Gastroesophageal sphincter (tissue), 4 donors: ENCODE data around the gene YPEL1. TPM values are rescaled to one million over a fixed set of nuclear protein-coding genes. Genes with fewer than 3 reads are reported as not detected.
A peak's percentile ranks its signal among the peaks of the same experiment; 100 is the strongest.

Source experiments
- ATAC-seq: fragments of 150-250 bp; one replicate; pipeline ENCODE4 v1.9.1; 2016; ENCODE audit warnings: mild to moderate bottlenecking, moderate library complexity
- H3K27ac ChIP-seq, 4 donors: fragments of 200-600 bp; sonication (generic) in 3 of 4; 1 replicate in 3 of 4; 2 replicates in 1 of 4; pipeline ENCODE4 v1.5.1; 2016 to 2019
- H3K27me3 ChIP-seq: fragments of 200-600 bp; sonication (generic); one replicate; pipeline ENCODE4 v1.5.1; 2019
- H3K36me3 ChIP-seq, 2 donors: fragments of 200-600 bp; sonication (generic); one replicate each; pipeline ENCODE4 v1.5.1; 2019; ENCODE audit warnings: control low read depth in 1 of 2
- H3K4me1 ChIP-seq, 3 donors: fragments of 200-600 bp; sonication (generic); 1 replicate in 2 of 3; 2 replicates in 1 of 3; pipeline ENCODE4 v1.5.1; 2016 to 2019; ENCODE audit warnings: control low read depth in 2 of 3
- H3K4me3 ChIP-seq, 2 donors: fragments of 200-600 bp; sonication (generic); one replicate each; pipeline ENCODE4 v1.5.1; 2019; ENCODE audit warnings: mild to moderate bottlenecking in 1 of 2, moderate library complexity in 1 of 2
- H3K9me3 ChIP-seq, 3 donors: fragments of 200-600 bp; sonication (generic); one replicate each; pipeline ENCODE4 v1.5.1; 2017 to 2019; ENCODE audit warnings: control low read depth in 2 of 3
- CTCF ChIP-seq, 4 experiments: fragments of 200-600 bp in 2 of 4; fragments of 450-650 bp in 2 of 4; sonication (generic) in 1 of 4; IDR thresholded peaks; one replicate each; pipeline ENCODE4 v1.5.1; 2017 to 2019; ENCODE audit warnings: antibody characterized with exemption in 4 of 4, mild to moderate bottlenecking in 2 of 4, moderate library complexity in 2 of 4
- EP300 ChIP-seq: sonication (generic); formaldehyde crosslinking; IDR thresholded peaks from one replicate; pipeline ENCODE4 v1.6.1; 2017; ENCODE audit warnings: antibody characterized with exemption, mild to moderate bottlenecking
- POLR2A ChIP-seq, 2 donors: fragments of 450-650 bp; IDR thresholded peaks; one replicate each; pipeline ENCODE4 v1.6.1; 2017; ENCODE audit warnings: antibody characterized with exemption in 2 of 2, mild to moderate bottlenecking in 2 of 2, moderate library complexity in 1 of 2
- POLR2AphosphoS5 ChIP-seq: sonication (generic); formaldehyde crosslinking; IDR thresholded peaks from one replicate; pipeline ENCODE4 v1.6.1; 2017; ENCODE audit warnings: antibody characterized with exemption
- WGBS, 2 donors: methylation state at CpG; one replicate each; pipeline ENCODE4 v1.1.5; 2018; ENCODE audit warnings: low coverage in 1 of 2; 5-methylcytosine and 5-hydroxymethylcytosine counted together
- total RNA-seq, 4 donors: library from RNA; depleted of rRNA; stranded (reverse); fragments of >200 nt; gene quantifications; one replicate each; pipeline ENCODE4 v1.1.0, GENCODE V29; 2016

YPEL1 gene
- total RNA-seq, 4 donors from 2014 or later: 11.6 to 23.1 (median 15.8) TPM

- no peak for ATAC-seq
- Histone ChIP-seq H3K4me1 (peaks cover 0 to 20% (median 0%) of the 10 kb centered on the region in 3 donors), H3K27ac (no peak overlapping the region), H3K9me3 (no peaks in the 10 kb centered on the region), H3K27me3 (peaks cover 48% of the 10 kb centered on the region), H3K4me3 (no peak overlapping the region), H3K36me3 (no peaks in the 10 kb centered on the region)
- TF ChIP-seq POLR2A (IDR thresholded peaks at IDR 0.05) (no peak), CTCF (IDR thresholded peaks at IDR 0.05) (no peak), POLR2AphosphoS5 (no peak), EP300 (no peak)
- 75 to 87% methylated on average over 2 to 5 of the region's 7 CpGs for WGBS, 2 donors
These were observed 74.7 kb downstream of the YPEL1 start for GRCh38 chr22:21660904-21661303.

GRCh38 chr22:21659864-21660525, 75.6 kb downstream of the YPEL1 start:
- peaks cover 57% of the 10 kb centered on the region for H3K27me3 ChIP-seq
- 66 to 100% methylated on average over 1 to 7 of the region's 7 CpGs for WGBS, 2 donors
- H3K9me3 ChIP-seq: no peaks in the 10 kb centered on the region

GRCh38 chr22:21657360-21658032, 78.1 kb downstream of the YPEL1 start:
- H3K9me3 ChIP-seq: no peaks in the 10 kb centered on the region
- peak; percentile 75 for ATAC-seq
- no peaks in the 10 kb centered on the region for H3K36me3 ChIP-seq
- WGBS, 2 donors: 1% methylated on average over 13 of the region's 79 CpGs; no CpG with 5 or more reads in 1 of the 2 donors
- H3K27me3 ChIP-seq: peaks cover 79% of the 10 kb centered on the region
- H3K4me3 ChIP-seq: peak overlapping the region; percentile 25 to 51
- TF ChIP-seq EP300 (no peak), POLR2AphosphoS5 (no peak), CTCF (IDR thresholded peaks at IDR 0.05) (no peak), POLR2A (IDR thresholded peaks at IDR 0.05) (peak; percentile 13 to 15)
- H3K27ac ChIP-seq: peak overlapping the region in 1 of 4 donors; percentile 17
- peaks cover 0 to 18% (median under 1%) of the 10 kb centered on the region in 3 donors for H3K4me1 ChIP-seq

More at GRCh38 chr22:21659864-21660525, 75.6 kb downstream of the YPEL1 start:
- no peak for ATAC-seq
- Histone ChIP-seq H3K4me1 (peaks cover 0 to 14% (median 0%) of the 10 kb centered on the region in 3 donors), H3K36me3 (no peaks in the 10 kb centered on the region), H3K27ac (no peak overlapping the region), H3K4me3 (no peak overlapping the region)
- TF ChIP-seq POLR2A (IDR thresholded peaks at IDR 0.05): no peak
- no peak for TF ChIP-seq POLR2AphosphoS5
- TF ChIP-seq CTCF (IDR thresholded peaks at IDR 0.05): no peak
- no peak for TF ChIP-seq EP300

DNA sequence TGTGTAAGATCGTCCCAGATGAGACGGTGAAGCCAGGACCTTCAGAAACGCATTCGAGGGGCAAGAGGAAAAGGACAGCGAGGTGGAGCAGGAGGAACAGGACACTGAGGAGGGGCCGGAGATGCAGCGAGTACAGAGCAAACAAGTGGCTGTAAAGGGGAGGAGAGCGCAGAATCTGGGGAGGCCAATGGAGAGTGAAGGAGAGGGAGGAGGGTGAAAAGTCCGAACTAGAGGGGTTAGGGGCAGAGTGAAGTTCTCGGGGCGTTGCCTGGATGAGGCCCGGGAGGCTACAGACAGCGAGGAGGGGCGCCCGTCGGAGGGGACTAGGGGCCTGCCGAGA, 78.6 kb downstream of the YPEL1 start:
- 10 to 24% methylated on average over 7 to 17 of the region's 17 CpGs for WGBS, 2 donors

More for the DNA sequence above, 78.6 kb downstream of the YPEL1 start:
- Histone ChIP-seq H3K9me3 (no peaks in the 10 kb centered on the region), H3K4me3 (peak overlapping the region in 1 of 2 donors; percentile 51), H3K27me3 (peaks cover 80% of the 10 kb centered on the region), H3K36me3 (no peaks in the 10 kb centered on the region), H3K4me1 (peaks cover 0 to 23% (median 3%) of the 10 kb centered on the region in 3 donors), H3K27ac (peak overlapping the region in 1 of 4 donors; percentile 17)
- TF ChIP-seq POLR2A (IDR thresholded peaks at IDR 0.05) (no peak), CTCF (IDR thresholded peaks at IDR 0.05) (no peak), EP300 (no peak), POLR2AphosphoS5 (no peak)
- no peak for ATAC-seq
